HG02938 (cell line): ENCODE results near the gene OPCML.

ENCODE experiments used
- ATAC-seq: cut with Tn5 transposase; IDR thresholded peaks from one replicate; pipeline ENCODE4 v1.9.1; 2021; ENCODE audit warnings: mild to moderate bottlenecking, moderate library complexity; ENCODE audit not compliant: unreplicated experiment

OPCML gene

GRCh38 chr11:133366147-133366546, 166.2 kb downstream of the OPCML start:
- ATAC-seq = no peak

DNA sequence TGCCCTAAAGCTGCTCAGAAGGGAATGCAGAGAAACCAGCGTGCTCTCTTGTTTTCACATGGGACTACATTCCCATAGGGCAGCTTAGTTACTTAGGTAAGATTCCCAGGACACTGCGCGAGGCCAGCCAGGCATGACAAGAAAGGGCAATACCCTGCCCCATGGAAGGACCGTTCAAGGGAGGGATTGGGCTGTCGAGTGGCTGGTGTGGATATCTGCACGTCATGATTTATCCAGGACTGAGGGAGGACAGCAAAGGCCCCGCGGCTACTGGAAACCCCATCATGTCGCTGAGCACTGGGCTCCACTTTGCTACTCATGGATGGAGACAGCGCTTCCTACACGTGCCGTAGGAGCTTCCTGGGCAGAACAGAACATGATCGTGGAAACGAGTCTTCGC, 169.4 kb downstream of the OPCML start:
- ATAC-seq = no peak

DNA sequence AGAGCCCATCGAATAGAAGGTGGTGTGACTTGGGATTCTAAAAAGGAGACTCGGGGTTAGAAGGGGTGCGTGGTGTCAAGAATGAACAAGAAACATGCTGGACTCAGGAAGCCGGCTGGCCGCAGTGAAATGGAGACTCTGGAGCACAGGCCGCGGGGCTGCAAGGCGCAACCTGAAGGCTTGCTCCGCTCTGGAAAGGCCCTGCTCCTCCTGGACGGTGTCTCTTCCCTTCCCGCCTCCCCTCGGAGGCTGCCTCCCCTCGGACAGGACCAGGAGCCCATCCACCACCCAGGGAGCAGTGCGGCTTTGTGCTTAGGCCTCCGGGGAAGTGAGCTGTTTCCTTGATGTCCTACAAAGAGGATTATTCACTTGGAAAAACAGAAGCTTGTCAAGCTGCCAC, 170.1 kb downstream of the OPCML start:
- ATAC-seq = no peak

DNA sequence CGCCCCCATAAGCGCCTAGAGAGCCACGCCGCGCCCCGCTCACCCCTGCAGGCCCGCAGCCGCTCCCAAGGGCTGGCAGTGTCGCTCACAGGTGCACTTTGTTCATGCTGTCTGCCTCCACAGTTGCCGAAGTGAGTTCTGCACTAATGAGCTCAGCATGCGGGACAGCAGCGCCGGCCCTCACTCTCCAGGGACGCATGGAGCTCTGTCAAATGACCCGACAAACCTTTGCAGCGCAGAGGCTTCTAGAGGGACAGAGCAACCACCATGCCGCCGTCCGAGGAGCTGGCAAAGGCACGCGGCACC, 170.7 kb downstream of the OPCML start:
- ATAC-seq = no peak

- no peak for ATAC-seq
Measured at GRCh38 chr11:133360860-133361688, 171.2 kb downstream of the OPCML start.

DNA sequence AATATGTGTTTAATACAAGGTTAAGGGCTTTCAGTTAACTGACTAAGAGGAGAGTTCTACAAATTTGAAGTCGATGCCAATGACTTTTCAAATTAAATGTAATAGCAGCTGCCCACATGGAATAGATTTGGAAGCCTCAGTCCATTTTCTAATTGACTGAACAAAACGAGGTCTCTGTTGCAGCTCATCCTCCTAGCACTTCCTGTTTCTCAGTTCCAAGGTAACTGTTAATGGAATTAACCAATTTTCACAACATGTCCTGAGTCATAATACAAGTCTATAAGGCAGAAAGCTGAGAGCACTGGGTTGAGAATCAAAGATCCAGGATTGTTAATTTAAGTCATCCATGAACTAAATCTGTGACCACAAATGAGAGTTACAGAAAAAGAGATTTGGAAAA, 177.2 kb downstream of the OPCML start:
- ATAC-seq = no peak

DNA sequence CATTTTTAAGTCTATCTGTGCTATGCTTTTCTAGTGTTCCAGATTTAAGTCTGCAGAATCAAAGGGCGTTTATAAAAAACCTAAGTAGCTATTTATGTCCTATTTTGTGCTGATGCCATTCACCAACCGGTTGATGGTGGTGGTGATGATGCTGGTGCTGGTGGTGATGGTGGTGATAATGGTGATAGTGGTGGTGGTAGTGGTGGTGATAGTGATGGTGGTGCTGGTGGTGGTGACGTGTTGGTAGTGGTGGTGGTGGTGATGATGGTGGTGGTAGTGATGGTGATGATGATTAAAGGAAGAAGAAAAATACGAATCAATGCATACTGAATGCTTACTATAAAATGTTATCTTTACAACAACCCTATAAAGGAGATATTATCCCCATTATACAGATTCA, 178.2 kb downstream of the OPCML start:
- ATAC-seq = no peak

- ATAC-seq = no peak
Measured at GRCh38 chr11:133350045-133350444, 182.3 kb downstream of the OPCML start.

DNA sequence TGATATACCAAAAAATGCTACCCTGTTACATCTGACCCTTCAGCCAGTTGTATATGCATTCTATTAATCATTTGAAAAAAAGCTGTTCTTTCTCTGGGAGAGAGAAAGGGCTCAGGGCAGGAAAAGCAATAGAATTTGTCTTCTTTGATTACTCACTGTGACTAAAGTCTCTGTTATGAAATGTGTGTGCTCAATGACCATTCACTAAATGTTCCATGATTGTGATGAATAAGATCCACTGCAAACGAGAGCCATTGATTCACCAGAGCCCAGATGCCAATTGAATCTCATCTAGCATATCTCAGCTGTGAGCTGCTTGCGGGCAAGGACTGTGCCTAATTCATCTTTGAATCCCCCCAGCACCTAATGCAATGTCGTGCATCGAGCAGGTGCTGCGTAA, 184.3 kb downstream of the OPCML start:
- ATAC-seq = no peak

DNA sequence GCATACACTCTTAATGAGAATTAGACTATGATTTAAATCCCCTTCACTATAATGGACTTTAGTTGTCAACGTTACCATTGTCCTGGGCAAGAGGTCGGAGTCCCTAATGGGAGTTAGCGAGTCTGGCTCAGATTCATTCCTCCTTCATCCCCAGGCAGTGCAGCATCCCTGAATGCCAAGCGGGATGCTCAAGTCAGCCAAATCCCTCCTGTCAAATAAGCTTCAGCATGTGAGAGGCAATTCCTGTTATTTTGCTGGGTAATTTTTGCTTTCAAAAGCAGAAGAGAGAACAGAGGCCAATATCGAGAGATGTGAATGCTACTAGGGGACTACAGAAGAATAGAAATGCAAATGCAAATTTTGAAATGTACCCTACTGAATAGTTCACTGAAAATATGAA, 186.2 kb downstream of the OPCML start:
- no peak for ATAC-seq

GRCh38 chr11:133343951-133344350, 188.3 kb downstream of the OPCML start:
- no peak for ATAC-seq

- ATAC-seq = no peak
Measured at GRCh38 chr11:133339495-133340140, 192.7 kb downstream of the OPCML start.

DNA sequence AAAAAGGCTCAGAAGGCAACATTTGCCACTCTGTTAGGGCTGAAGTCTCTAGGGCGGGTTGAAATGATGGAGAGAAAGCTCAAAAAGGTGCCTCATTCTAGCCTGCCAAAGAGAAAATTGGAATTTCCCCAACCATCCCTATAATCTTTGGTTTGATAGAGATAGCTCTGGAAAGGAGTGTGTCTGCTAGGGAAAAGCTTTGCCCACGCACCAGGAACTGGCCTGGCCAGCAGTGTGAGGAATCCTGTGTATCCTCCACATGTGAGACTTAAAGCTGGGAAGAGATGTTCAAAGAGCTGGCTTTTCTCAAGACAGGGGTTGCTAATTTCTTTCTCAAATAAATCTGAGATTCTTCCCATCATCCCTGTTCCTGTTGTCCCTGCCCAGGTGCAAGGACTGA, 193.7 kb downstream of the OPCML start:
- ATAC-seq = no peak

DNA sequence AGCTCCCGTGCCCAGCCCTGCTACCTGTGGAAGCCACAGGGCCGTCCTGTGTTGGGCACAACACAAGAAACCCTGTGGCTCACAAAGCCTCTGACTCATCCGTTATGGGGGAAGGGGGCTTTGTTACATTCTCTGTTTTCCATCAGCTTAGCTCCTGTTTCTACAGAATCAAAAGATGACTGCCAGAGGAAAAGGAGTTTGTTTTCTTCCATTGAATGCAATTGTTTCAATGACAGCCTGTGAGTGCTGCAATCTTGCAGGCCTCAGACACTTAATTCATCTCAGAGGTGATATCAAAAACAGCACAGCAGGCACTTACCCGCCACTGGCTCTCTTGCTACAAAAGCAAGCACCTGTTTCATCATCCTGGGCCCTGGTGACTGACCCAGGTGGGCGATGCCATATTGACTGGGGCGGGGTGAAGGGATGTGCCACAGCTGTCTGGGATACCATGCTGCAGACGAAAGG, 194.3 kb downstream of the OPCML start:
- ATAC-seq = no peak

- no peak for ATAC-seq
Measured at GRCh38 chr11:133337193-133337592, 195.1 kb downstream of the OPCML start.

DNA sequence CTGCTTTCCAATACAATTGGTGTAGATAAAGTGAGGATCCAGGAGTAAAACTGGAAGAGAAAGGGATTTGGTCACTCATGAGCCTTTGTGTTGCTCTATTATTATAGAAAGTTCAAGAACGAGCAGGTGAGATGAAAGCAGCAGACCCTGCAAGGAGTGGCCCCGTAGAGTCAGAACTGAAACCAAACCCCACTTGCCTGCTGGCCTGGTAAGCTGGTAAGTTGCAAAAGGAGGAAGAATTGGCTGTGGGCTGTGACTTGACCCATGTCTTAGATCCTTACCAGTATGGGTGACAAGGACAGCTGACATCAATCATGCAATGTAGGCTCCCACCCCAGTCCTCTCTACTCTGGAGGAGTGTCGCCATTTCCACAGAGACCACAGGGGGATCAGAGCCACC, 201.3 kb downstream of the OPCML start:
- ATAC-seq = no peak

DNA sequence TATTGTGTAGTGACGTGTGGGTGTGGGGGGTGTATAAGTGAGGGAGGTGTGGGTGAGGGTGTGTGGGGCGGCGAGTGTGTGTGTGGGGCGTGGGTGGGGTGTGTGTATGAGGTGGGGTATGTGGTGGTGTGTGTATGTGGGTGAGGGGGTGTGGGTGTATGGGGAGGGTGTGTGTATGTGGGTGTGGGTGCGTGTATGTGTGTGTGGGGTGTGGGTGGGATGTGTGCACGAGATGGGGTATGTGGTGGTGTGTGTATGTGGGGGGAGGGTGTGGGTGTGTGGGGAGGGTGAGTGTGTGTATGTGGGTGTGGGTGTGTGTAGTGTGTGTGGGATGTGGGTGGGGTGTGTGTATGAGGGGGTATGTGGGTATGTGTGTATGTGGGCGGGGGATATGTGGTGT, 205.5 kb downstream of the OPCML start:
- no peak for ATAC-seq

DNA sequence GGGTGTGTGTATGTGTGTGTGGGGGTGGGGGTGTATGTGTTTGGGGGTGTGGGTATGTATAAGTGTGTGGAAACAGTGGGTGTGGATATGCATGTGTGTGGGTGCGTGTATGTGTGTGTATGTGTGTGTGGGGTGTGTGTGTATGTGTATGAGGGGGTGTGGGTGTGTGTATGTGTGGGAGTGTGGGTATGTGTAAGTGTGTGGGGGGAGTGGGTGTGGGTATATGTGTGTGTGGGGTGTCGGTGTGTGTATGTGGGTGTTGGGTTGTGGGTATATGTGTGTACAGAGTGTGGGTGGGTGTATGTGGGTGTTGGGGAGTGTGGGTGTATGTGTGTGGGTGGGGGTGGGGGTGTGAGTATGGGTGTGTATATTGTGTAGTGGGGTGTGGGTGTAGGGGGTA, 206.0 kb downstream of the OPCML start:
- no peak for ATAC-seq

DNA sequence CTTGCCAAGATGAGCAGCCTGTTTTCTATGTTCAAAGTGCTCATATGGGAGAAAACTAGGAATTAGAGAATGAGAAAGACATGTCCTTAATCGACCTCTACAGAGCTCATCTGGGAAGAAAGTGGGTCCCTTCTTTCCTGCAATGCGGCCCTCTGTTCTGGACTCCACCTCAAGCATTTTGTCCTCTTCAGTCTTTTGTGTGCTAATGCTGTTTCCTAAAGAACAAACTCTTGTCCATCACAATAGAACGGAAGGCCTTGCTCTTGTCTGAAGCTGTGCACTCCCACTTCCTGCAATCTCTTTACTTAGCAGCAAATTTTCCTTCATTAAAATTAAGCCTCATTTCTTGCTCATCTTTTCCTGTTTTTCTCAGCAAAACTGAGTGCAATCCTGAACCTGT, 206.6 kb downstream of the OPCML start:
- ATAC-seq = no peak

- no peak for ATAC-seq
Measured at GRCh38 chr11:133323354-133323753, 208.9 kb downstream of the OPCML start.

DNA sequence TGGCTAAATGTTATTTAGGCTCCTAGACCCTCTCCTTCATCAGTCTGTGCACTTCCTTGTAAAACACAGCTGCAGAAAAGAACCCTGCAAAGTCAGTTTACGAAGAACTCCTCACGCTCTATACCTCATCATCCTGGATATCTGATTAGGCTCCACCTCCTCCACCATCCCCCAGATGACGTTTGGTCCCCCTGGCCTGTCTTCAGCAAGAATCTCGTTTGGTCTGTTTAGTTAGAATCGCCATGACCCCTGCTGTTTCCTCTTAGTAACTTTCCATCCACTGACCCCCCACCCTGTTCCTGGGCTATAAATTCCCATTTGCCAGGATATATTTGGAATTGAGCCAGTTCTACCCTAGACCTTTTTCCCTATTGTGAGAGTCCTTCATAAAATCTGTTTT, 214.1 kb downstream of the OPCML start:
- ATAC-seq = no peak

DNA sequence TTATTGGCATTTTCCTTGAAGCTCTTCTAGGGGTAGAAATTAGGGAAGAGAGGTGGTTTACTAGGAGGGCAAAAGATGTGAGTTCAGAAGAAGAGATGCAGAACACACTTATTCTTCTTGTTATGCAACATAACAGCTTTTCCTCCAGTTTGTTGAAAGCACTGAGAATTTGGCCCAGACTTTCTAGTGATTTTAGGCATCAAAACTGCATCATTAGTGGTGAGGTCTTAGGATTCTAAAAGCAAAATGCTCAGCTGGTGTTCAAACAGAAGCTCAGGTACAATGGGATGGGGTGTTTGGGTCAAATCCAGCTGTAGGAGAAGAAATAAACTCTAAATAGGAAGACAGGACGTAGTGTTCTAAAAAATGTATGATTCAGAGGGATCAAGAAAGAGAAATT, 221.1 kb downstream of the OPCML start:
- ATAC-seq = no peak

- ATAC-seq = no peak
Measured at GRCh38 chr11:133306019-133306418, 226.3 kb downstream of the OPCML start.
